NCI-H446 treated with DMSO at 0.1 percent for 48 hours (cell line): ENCODE measurements around the gene NPPB.

Experiments used
- DNase-seq: peaks from one replicate; lab custom pipeline; 2025; lab: John Stamatoyannopoulos, UW

The NPPB gene

DNA sequence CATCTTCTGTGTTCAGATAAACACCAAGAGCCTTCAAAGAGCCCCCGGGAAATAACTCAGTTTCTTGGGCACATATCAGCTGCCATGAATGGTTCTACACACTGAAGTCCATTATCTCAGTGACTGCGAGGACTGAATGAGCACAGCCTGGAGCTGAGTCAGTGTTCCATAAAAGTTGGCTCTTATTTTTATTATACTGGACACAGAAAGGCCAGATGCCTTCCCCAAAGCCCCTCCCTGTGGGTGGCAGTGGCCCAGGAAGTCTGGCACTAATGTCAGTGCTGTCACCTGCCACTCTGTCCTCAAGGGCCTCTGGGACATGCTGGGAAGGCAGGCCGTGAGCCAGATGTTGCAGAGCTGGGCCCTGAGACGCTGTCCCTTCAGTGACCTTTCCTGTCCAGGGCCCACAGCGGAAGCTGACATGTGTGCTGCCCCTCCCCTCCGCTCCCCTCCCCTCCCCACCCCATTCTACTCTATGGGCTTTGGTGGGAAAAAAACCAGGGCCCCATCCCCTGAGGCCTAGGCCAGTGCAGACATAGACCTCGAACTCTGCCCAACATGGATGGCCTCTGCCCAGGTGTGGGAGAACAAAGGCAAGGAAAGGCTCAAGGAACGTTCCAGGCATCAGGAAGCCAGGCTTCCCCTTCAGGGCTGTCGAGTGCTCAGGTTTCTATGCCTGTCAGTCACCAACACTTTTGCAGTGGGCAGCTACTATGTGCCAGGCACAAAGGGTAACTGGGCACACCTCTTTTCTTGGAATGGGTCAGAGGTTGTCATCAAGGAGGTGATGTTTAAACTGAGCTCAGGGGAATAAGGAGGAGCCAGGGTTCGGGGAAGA lies 22.4 kb upstream of the NPPB start:
- DNase-seq = no peak

DNA sequence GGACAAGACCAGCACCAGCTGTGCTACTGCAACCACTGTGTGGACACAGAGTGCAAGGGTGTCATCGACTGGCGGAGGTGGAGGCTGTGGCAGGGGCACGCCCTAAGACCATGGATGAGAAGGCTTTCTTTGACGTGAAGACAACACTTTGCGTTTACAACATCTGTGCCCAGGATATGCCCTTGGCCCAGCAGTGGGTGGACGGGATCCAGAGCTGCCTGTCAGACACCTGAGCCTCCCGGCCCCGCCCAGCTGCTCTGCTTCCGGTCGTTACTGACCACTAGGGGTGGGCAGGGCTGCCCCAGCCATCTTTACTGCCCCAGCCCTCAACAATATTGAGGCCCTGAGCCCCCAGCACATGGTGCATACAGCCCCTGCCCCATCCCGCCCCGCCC lies 21.4 kb upstream of the NPPB start:
- no peak for DNase-seq

DNA sequence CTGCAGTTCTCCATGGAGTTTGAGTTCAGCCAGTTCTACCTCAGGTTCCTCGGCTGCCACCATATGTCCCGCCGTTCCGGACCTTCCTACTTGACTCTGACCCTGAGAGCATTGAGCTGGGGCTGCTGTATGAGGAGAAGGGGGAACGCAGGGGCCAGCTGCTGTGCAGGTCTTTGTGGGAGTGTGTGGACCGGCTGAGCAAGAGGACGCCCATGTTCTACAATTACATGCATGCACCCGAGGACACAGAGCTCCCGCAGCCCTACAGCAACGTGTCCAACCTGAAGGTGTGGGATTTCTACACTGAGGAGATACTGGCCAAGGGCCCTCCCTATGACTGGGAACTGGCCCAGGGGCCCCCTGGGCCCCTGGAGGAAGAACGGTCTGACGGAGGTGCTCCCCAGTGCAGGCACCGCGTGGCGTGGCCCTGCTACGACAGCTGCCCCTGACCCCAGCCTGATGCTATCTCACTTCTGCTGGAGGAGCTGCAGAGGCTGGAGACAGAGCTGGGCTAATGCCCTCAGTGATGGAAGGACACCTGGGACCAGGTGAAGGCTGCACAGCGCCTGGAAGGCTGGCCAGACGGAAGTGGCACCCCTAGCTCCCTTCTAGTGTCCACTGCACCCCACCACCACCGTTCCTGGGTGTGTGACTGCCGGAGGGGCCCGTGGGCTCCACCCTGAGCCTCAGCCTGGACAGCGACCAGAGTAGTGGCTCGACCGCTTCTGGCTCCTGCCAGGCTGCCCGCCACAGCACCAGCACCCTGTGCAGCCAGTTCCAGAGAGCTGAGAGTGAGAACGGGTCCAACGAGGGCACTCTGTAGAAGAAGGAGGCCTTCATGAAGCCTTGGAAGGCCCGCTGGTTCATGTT lies 20.8 kb upstream of the NPPB start:
- no peak for DNase-seq

DNA sequence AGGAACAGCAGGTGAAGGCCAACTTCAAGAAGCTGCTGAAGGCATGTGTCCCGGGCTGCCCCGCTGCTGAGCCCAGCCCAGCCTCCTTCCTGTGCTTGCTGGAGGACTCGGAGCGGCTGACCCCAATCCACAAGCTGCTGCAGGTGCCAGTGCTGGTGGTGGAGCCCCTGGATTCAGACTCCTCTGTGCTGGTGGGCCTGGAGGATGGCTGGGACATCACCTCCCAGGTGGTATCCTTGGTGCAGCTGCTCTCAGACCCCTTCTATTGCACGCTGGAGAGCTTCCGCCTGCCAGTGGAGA lies 20.1 kb upstream of the NPPB start:
- DNase-seq = no peak

DNA sequence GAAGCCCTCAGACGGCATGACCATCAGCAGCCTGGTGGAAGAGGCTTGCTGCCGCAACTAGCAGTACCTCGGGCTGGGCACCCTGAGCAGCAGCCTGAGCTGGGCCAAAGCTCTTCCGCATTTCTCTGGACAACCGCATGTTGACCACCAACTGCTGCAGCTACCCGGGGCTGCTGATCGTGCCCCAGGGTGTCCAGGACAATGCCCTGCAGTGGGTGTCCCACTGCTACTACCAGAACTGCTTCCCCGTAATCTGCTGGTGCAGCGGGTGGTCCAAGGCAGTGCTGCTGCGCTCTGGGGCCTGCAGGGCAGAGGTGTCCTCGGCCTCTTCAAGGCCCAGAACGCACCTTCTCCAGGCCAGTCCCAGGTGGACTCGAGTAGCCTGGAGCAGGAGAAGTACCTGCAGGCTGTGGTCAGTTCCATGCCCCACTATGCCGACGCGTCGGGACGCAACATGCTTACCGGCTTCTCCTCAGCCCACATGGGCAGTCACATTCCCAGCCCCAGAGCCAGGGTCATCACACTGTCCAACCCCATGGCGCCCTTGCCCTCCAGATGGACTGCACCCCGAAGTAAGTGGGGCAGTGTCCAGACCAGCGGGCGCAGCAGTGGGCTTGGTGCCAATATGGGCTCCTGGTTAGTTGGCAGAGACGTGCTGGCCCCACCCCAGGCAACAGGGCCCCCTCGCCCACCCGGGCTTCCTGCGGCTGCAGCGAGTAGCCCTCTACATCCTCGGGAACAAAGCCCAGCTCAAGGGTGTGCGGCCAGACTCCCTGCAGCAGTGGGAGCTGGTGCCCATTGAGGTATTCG lies 19.5 kb upstream of the NPPB start:
- DNase-seq = no peak

DNA sequence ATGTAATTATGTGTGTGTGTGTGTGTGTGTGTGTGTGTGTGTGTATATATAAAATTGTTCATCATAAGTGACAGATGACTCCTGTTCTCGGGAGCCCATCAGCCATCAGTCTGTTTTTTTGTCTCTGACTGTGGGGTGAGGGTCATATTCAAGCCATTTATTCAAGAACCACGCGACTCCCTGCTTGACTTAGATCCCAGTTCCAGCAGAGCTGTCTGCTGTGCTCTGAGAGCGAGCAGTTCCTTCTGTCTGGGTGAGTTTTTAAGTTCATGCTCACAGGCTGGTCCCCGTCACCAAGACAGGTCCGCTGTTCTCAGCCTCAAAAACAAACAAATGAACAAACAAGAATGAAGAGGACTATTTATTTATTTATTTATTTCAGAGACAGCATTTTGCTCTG lies 18.3 kb upstream of the NPPB start:
- no peak for DNase-seq

DNA sequence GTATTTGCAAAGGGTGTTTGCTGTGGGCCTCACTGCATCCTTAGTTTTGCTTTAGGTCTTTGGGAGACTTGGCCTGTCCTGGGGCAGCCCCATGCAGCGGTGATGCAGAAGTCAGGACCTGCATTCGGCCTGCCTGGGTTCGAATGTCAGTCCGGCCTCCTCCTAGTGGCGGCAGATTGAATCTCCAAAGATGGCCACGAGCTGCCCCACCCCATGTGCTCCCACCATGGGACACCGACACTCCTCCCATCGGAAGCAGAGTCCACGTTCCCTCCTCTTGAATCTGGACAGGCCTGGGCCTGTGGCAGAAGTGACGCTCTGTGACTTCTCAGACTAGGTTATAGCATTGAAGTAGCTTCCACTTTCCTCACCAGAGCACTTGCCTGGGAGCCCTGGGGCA lies 16.3 kb upstream of the NPPB start:
- DNase-seq = no peak

DNA sequence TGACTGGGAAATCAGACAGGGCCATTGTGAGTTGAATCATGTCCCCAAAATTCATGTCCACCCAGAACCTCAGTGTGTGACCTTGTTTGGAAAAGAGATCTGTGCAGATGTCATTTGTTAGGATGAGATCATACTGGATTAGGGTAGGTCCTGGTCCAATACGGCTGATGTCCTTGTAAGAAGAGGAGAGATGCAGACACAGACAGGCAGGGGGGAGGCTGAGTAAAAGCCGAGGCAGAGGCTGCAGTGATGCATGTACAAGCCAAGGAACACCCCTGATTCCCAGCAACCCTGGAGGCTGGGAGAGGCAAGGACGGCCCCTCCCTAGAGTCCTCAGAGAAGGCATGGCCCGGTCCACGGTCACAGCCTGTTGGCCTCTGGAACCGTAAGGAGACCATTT lies 15.9 kb upstream of the NPPB start:
- no peak for DNase-seq

DNA sequence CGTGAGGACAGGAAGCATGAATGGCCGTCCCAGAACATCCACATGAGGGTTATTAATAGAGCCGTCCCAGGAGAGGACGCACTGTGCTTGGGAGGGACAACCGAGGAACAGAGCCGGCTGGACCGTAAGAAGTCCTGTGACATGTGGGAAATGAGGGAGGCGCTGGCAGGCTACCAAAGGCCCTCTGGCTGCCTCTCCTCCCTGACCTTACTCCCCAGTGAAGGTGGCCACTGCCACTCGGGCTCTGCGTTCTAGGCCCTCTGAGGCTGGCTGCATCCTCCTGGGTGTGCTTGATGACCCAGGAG lies 15.5 kb upstream of the NPPB start:
- no peak for DNase-seq

DNA sequence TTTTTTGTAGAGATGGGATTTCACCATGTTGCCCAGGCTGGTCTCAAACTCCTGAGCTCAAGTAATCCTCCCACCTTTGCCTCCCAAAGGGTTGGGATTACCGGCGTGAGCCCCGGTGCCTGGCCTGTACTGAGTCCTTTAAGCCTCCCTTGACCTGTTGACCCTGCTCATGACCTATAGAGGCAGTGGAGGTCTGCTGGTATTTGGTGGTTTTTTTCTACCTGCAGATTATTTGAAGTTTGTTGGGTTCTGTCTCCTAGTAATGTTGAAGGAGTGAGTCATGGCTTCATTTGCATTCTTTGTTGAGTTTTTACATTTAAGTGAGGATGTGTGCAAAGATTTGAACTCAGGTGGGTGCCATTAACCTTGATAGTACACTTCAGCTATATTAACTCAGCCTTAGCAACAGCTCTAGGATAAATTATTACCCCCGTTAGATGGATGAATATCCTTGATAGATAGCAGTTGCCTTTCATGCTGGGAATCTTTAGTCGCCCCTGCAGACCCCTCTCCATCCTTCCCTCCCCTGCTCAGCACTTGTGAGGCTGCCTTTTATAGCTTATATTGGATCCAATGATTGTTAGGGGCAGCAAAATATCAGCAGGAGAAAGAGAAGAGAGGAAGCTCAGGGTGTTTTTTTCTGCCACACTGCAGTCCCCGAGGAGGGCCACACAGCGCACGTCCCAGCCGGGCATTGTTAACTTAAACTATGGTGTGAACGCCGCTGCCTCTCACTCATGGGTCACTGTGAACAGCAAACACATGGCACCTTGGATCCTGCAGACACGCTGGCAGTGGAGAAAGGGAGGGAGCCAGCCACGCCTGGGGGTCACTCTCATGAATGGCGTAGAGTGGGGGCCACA lies 14.9 kb upstream of the NPPB start:
- no peak for DNase-seq

DNA sequence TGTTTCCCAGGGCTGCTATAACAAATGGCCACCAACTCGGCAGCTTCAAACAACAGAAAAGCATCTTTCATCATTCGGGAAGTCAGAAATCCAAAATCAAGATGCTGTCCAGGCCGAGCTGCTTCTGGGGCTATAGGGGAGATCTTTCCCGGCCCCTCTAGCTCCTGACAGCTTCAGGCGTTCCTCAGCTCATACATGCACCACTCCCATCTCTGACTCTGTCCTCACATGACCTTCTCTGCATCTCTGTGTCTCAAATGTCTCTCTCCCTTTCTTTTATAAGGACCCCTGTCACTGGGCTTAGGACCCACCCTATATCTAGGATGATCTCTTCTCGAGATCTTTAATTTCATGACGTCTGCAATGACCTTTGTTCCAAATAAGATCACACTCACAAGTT lies 13.8 kb upstream of the NPPB start:
- no peak for DNase-seq

DNA sequence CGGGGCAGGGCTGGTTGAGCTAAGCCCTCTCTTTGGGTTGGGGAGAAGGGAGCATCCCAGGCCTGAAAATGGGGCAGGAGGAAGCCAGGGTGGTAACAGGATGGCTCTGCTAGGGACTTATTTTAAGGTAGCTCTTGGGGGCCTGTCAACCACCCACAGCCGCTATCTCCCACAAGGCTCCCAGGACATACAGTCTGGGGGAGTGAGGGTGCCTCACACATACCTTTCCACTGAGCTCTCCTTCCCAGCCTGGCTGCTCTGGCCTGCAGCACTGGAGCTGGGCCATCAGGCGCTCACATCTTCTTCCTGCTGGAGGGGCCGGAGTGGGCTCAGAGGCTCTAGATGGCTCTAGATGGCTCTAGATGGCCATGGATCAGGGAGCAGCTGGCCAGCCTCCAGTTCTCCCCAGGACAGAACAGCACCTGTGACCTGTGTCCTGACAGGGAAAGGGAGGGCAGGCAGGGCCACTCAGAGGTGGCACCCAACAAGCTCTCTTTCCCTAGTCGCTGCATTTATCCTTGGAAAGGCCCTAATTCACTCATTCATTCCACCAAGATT lies 11.0 kb upstream of the NPPB start:
- no peak for DNase-seq

DNA sequence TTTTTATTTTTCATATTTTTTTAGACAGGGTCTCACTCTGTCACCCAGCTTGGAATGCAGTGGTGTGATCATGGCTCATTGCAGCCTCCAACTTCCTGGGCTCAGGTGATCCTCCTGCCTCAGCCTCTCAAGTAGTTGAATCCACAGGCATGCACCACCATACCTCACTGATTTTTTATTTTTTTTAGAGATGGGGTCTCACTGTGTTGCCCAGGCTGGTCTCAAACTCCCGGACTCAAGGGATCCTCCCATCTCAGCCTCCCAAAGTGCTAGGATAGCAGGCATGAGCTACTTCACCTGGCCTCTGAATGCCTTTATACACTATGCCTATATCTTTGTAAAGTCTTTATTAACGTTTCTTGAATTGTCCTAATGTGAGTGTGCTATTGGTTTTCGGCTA lies 10.4 kb upstream of the NPPB start:
- no peak for DNase-seq

DNA sequence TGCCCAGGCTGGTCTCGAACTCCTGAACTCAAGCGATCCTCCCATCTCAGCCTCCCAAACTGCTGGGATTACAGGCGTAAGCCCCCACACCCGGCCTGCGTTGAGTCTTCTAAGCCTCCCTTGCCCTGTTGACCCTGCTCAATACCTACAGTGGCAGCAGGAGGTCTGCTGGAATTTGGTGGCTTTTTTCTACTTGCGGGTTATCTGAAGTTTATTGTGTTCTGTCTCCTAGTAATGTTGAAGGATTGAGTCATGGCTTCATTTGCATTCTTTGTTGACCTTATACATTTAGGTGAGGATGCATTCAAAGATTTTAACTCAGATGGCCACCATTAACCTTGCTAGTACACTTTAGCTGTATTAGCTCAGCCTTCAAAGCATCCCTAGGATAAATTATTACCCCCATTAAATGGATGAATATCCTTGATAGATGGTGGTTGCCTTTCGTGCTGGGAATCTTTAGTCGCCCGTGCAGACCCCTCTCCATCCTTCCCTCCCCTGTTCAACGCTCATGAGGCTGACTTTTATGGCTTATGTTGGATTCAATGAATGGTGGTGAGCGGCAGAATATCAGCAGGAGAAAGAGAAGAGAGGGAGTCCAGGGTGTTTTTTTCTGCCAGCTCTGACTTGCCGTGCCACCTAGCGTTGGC lies 9.7 kb upstream of the NPPB start:
- DNase-seq = no peak

DNA sequence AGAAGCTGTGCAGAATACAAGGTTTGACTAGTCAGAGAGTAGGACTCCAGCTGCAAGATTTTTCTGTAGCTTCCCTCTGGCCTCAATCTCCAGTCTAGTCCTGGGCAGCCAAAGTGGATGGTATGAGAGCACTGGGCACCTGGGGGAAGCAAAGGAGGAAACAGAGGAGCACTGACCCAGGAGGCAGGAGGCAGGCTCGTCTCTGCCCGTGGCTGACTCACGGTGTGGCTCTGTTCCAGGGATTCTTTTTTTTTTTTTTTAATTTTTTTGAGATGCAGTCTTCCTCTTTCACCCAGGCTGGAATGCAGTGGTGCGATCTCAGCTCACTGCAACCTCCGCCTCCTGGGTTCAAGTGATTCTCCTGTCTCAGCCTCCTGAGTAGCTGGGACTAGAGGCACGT lies 4.1 kb upstream of the NPPB start:
- DNase-seq = no peak

DNA sequence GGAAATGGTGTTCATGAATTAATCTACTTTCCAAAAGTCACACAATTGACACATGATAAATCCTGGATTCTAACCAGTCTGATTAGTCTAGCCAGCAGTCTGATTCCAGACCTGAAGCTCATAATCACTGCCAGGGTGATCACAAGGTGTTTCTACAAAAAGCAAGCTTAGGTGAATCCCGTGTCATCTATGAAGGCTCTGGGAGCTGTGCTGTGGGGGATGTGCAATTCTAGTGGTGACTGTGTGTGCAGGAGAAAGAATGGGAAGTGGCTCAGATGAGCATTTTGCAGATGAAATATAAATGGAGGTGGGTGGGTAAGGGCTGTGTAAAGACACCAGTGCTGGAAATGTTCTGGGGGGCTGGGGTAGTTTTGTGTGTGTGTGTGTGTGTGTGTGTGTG lies 1.8 kb upstream of the NPPB start:
- no peak for DNase-seq

DNA sequence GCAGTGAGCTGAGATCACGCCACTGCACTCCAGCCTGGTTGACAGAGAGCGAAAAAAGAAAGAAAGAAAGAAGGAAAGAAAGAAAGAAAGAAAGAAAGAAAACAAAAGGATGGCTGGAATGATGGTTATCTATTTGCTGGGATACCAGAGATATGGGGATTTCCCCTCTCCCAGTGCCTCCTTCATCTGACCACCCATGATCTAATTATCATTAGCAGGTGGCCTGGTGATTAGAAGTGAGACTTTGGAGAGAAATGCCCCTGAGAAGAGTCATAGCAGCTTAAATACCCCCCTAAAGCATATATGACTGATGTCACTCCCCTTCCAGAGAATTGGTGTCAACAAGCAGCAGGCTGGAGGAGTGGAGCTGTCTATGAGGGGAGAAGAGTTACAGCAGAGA lies 1.3 kb upstream of the NPPB start:
- no peak for DNase-seq

DNA sequence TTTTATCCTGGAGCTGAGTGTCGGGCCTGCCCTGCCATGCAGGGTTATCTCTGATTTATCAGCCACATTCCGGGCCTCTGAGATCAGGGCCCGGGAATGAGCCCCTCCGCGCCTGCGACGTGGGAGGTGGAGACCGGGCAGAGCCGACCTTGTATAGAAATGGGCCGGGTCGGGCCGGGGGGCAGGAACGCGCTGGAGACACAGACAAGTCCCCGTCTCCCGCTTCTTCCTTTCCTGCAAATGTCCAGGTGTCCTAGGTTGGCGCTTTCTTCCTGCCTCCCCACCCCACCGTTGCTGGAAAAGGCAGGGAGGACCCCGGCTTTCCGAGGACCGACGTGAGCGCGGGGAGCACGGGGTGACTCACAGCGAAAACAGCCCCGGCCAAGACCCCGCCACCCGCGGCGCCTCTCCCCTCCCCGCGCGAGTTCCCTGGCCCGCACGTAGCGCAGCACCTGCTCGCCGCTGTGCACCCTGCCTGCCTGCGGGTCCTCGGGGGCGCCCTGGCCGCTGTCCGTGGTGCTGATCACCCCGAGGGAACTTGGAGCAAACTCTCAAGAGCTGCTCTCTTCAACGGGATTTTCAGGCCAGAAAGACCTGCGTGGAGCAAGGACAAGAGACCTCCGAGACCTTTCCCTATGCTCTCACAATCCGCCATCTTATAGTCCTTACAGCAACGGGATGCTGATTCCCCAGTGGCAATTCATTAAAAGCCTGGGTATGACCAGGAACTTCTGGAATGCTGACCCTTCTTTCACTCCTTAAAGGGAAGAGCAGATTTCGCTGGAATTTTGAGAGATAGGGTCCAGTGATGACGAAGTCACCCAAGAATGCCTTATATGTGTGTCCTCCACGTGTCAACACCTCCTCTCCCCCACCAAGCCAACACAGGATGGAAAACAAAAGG lies 475 bp upstream of the NPPB start:
- DNase-seq = no peak

DNA sequence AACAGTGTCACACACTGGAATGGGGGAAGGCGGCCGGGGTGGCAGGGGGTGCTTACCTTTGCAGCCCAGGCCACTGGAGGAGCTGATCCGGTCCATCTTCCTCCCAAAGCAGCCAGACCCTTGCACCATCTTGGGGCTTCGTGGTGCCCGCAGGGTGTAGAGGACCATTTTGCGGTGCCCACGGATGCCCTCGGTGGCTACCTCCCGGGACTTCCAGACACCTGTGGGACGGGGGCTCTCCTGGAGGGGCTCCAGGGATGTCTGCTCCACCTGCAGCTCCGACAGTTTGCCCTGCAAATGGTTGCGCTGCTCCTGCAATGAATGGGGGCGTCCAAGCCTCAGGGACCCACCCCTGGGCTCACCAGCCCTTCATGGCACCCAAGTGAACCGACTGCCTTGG lies 587 bp downstream of the NPPB start:
- DNase-seq = no peak

DNA sequence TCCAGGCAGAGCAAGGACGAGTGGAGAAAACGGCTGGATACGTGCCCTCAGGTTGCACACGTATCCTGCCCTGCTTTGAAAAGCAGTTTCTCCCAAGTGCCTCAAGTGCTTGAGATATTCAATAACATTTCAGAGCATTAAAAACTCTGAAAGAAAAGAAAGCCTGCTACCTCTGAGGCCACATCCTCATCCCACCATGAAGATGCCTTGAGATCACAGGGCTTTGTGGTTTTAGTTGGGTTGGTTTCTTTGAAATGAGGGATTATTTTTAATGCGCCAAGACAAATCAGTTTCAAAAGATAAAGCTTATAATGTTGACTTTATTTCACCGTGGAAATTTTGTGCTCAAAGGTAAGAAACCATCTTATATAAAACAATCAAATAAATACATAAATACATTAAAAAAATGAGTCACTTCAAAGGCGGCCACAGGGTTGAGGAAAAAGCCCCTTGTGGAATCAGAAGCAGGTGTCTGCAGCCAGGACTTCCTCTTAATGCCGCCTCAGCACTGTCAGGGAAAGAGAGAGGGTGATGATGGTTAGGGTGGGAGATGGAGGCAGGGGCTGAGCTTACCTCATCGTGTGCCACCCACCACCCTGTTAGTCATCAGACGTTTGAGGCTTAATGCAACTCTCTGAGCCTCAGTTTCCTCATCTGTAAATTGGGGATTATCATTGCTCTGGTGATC lies 1.4 kb downstream of the NPPB start:
- DNase-seq = no peak
